Measurements from ENCODE around the gene SEC14L2.

SEC14L2 gene

DNA sequence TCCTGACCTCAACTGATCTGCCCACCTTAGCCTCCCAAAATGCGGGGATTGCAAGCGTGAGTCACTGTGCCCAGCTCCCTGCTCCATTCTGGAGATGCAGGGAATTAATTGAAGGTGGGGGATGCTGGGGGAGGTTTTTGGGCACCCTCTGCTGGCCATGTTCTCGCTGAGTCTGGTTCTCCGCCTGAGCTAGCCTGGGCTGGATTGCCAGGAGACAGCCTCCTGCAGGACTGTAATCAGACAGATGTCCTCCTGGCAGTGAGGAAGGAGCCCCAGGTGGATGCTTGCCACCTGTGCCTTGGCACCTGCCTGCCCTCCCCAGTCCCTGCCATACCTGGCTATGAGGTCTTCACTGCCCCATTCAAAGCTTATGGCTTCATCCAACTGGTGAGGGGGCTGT lies 34.1 kb downstream of the SEC14L2 start:
- no peaks in the 10 kb centered on the region for H3K4me1 ChIP-seq (ENCODE audit: control insufficient read depth, insufficient read depth, low read length)
- no peak overlapping the region for H3K9ac ChIP-seq (ENCODE audit: low read depth, low read length)
- H3K27me3 ChIP-seq (ENCODE audit: control insufficient read depth, insufficient read depth, low read length) = no peaks in the 10 kb centered on the region; the same call in 1 of the 2 replicates
- no peak overlapping the region for H3K27ac ChIP-seq (ENCODE audit: low read depth, low read length)
- H3K36me3 ChIP-seq (ENCODE audit: control insufficient read depth, insufficient read depth, low read length) = peaks cover 21% of the 10 kb centered on the region
- no peak overlapping the region for H3K4me3 ChIP-seq (ENCODE audit: low read depth, low read length)
- H3K9me3 ChIP-seq (ENCODE audit: control insufficient read depth, insufficient read depth, low read length) = peaks cover 2% of the 10 kb centered on the region; the same call in 1 of the 2 replicates

DNA sequence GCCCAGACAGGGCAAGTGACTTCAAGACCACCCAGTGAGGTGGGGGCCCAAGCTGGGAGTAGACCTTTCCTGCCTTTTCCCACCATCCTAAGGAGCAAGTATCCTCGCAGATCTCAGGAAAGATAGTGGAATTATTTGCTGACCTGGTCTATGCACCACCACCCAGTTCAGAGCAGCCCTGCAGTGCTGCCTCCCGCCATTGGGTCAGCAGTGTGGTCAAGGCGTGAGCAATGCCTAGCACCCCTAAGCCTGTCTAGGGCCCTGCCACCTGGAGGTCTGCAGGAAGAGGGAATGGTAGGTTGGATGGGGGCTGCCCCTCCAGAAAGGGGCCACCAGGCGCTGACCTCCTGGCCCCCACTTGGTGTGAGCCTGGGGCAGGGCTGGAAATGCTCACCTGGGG lies 35.3 kb downstream of the SEC14L2 start:
- Histone ChIP-seq H3K27ac (ENCODE audit: low read depth, low read length) (no peak overlapping the region), H3K9me3 (ENCODE audit: control insufficient read depth, insufficient read depth, low read length) (peaks cover 5% of the 10 kb centered on the region; the same call in 1 of the 2 replicates), H3K27me3 (ENCODE audit: control insufficient read depth, insufficient read depth, low read length) (no peaks in the 10 kb centered on the region; the same call in 1 of the 2 replicates), H3K36me3 (ENCODE audit: control insufficient read depth, insufficient read depth, low read length) (peaks cover 18% of the 10 kb centered on the region), H3K9ac (ENCODE audit: low read depth, low read length) (no peak overlapping the region), H3K4me1 (ENCODE audit: control insufficient read depth, insufficient read depth, low read length) (no peaks in the 10 kb centered on the region), H3K4me3 (ENCODE audit: low read depth, low read length) (no peak overlapping the region)

DNA sequence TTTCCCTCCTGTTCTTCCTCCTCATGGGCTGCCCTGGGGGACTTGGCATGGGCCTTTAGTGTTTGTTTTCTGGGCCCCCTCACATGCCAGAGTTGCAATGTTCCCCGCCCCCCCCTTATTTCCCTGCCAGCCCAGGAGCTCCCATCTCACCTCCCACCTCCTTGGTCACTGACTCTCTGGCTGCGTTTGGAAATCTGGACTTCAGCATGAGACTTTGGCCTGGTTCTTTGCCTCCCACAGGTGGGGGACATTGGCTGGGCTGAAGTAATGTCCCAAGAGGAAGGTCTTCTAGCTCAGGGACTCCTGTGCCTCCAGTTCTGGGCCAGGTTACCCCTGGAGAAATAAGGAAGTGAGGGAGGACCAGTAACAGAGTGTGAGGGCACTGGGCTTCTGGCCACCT lies 35.7 kb downstream of the SEC14L2 start:
- no peaks in the 10 kb centered on the region; the same call in 1 of the 2 replicates for H3K27me3 ChIP-seq (ENCODE audit: control insufficient read depth, insufficient read depth, low read length)

DNA sequence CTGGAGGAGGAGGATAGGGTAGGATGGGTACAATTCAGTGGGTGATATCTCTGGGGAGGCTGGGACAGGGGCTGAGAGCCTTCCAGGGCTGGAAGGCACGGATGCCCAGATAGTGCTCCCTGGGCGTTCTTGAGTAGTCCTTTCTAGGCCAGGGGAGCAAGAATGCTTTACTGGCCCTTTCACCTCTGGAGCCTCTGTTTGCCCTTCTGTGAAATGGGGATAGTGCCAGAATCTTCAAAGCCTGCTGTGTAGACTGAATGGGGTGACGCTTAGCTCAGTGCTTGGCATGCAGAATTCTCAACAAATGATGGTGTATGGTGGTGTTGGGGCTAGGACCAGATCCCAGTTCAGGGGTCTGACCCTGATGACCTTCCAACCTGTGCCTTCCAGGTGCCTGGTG lies 36.4 kb downstream of the SEC14L2 start:
- H3K4me1 ChIP-seq (ENCODE audit: control insufficient read depth, insufficient read depth, low read length) = no peaks in the 10 kb centered on the region
- no peak overlapping the region for H3K9ac ChIP-seq (ENCODE audit: low read depth, low read length)
- peaks cover 5% of the 10 kb centered on the region; the same call in 1 of the 2 replicates for H3K9me3 ChIP-seq (ENCODE audit: control insufficient read depth, insufficient read depth, low read length)
- H3K27ac ChIP-seq (ENCODE audit: low read depth, low read length) = no peak overlapping the region
- H3K4me3 ChIP-seq (ENCODE audit: low read depth, low read length) = no peak overlapping the region
- H3K36me3 ChIP-seq (ENCODE audit: control insufficient read depth, insufficient read depth, low read length) = peaks cover 7% of the 10 kb centered on the region; the same call in 1 of the 2 replicates
- H3K27me3 ChIP-seq (ENCODE audit: control insufficient read depth, insufficient read depth, low read length) = no peaks in the 10 kb centered on the region; the same call in 1 of the 2 replicates

More for the DNA sequence above, 35.7 kb downstream of the SEC14L2 start:
- H3K27ac ChIP-seq (ENCODE audit: low read depth, low read length) = no peak overlapping the region
- H3K4me3 ChIP-seq (ENCODE audit: low read depth, low read length) = no peak overlapping the region
- H3K9me3 ChIP-seq (ENCODE audit: control insufficient read depth, insufficient read depth, low read length) = peaks cover 5% of the 10 kb centered on the region; the same call in 1 of the 2 replicates
- peaks cover 14% of the 10 kb centered on the region; the same call in 1 of the 2 replicates for H3K36me3 ChIP-seq (ENCODE audit: control insufficient read depth, insufficient read depth, low read length)
- no peak overlapping the region for H3K9ac ChIP-seq (ENCODE audit: low read depth, low read length)
- H3K4me1 ChIP-seq (ENCODE audit: control insufficient read depth, insufficient read depth, low read length) = no peaks in the 10 kb centered on the region

DNA sequence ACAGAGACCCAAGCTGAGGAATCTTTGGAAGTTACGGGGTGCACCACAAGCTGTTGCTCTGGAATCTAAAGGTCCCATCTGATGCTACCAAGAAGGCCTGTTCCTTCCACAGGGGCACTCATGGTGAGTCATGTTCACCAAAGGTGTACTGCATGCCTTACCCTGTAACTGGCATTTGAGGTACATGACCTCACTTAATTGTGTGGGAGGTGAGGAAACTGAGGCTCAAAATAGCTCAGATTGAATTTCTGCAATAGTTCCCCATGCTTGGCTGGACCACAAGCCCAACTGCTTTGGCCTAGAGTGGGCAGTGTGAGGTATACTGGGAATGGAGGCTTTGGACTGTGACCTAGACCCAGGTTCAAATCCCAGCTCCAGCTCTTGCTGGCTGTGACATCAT lies 37.0 kb downstream of the SEC14L2 start:
- Histone ChIP-seq H3K9me3 (ENCODE audit: control insufficient read depth, insufficient read depth, low read length) (peaks cover 5% of the 10 kb centered on the region; the same call in 1 of the 2 replicates), H3K4me1 (ENCODE audit: control insufficient read depth, insufficient read depth, low read length) (no peaks in the 10 kb centered on the region), H3K9ac (ENCODE audit: low read depth, low read length) (no peak overlapping the region), H3K4me3 (ENCODE audit: low read depth, low read length) (no peak overlapping the region), H3K36me3 (ENCODE audit: control insufficient read depth, insufficient read depth, low read length) (peaks cover 2% of the 10 kb centered on the region; the same call in 1 of the 2 replicates), H3K27me3 (ENCODE audit: control insufficient read depth, insufficient read depth, low read length) (no peaks in the 10 kb centered on the region; the same call in 1 of the 2 replicates), H3K27ac (ENCODE audit: low read depth, low read length) (no peak overlapping the region)

DNA sequence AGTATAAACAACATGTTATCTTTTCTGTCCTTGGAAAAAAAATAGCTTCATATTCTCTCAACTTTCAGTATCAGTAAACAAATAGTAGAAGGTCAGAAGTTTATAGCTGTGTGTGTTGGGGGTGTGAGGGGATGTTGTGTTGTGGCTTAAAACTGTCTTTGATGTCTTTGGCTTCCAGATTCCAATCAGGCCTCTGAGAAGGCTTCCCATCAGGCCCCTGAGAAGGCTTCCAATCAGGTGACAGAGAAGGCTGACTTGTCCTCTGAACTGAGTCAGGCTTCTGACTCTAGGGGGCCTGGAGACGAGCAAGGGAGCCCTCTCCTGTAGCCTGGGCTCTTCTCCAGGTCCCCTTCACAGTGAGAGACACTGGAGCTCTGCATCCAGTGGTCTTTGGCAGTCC lies 38.0 kb downstream of the SEC14L2 start:
- Histone ChIP-seq H3K4me1 (ENCODE audit: control insufficient read depth, insufficient read depth, low read length) (no peaks in the 10 kb centered on the region), H3K27ac (ENCODE audit: low read depth, low read length) (no peak overlapping the region), H3K9ac (ENCODE audit: low read depth, low read length) (no peak overlapping the region), H3K36me3 (ENCODE audit: control insufficient read depth, insufficient read depth, low read length) (no peaks in the 10 kb centered on the region), H3K27me3 (ENCODE audit: control insufficient read depth, insufficient read depth, low read length) (no peaks in the 10 kb centered on the region; the same call in 1 of the 2 replicates), H3K4me3 (ENCODE audit: low read depth, low read length) (no peak overlapping the region), H3K9me3 (ENCODE audit: control insufficient read depth, insufficient read depth, low read length) (peaks cover 5% of the 10 kb centered on the region; the same call in 1 of the 2 replicates)

DNA sequence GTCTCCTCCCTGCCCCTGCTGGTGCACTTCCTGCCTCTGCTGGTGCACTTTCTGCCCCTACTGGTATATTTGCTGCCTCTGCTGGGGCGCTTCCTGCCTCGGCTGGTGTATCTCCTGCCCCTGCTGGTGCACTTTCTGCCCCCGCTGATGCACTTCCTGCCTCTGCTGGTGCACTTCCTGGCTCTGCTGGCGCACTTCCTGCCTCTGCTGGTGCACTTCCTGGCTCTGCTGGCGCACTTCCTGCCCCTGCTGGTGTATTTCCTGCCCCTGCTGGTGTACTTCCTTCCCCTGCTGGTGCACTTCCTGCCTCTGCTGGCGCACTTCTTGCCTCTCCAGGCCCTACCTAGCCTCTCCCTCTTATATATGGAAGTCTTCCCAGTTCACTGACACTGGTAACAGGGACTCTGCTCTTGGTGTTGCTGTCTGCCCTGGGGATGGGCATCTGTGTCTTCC lies 38.9 kb downstream of the SEC14L2 start:
- H3K27ac ChIP-seq (ENCODE audit: low read depth, low read length) = no peak overlapping the region
- H3K36me3 ChIP-seq (ENCODE audit: control insufficient read depth, insufficient read depth, low read length) = no peaks in the 10 kb centered on the region
- no peak overlapping the region for H3K9ac ChIP-seq (ENCODE audit: low read depth, low read length)
- no peak overlapping the region for H3K4me3 ChIP-seq (ENCODE audit: low read depth, low read length)
- no peaks in the 10 kb centered on the region for H3K4me1 ChIP-seq (ENCODE audit: control insufficient read depth, insufficient read depth, low read length)
- no peaks in the 10 kb centered on the region; the same call in 1 of the 2 replicates for H3K27me3 ChIP-seq (ENCODE audit: control insufficient read depth, insufficient read depth, low read length)
- peaks cover 5% of the 10 kb centered on the region; the same call in 1 of the 2 replicates for H3K9me3 ChIP-seq (ENCODE audit: control insufficient read depth, insufficient read depth, low read length)

DNA sequence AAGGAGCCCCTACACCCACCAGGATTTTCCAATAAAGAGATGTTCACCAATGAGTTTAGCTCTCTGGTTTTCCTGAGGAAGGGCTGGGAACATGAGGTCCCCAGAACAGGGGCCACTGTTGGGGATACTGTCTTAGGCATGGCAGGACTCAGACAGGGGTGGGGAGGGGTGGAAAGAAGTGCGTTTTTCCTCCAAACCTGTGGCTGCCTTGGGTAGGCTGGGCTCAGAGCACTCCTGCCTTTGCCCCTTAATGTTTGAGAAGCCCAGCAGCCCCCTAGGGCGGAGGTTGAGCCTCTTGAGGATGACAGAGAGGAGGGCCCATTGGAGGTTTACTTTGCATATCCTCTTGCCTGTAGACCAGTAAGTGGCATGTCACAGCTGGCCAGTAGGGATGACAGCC lies 39.4 kb downstream of the SEC14L2 start:
- no peaks in the 10 kb centered on the region for H3K36me3 ChIP-seq (ENCODE audit: control insufficient read depth, insufficient read depth, low read length)
- no peaks in the 10 kb centered on the region; the same call in 1 of the 2 replicates for H3K27me3 ChIP-seq (ENCODE audit: control insufficient read depth, insufficient read depth, low read length)
- no peaks in the 10 kb centered on the region for H3K4me1 ChIP-seq (ENCODE audit: control insufficient read depth, insufficient read depth, low read length)
- no peak overlapping the region for H3K9ac ChIP-seq (ENCODE audit: low read depth, low read length)
- H3K4me3 ChIP-seq (ENCODE audit: low read depth, low read length) = no peak overlapping the region
- H3K27ac ChIP-seq (ENCODE audit: low read depth, low read length) = no peak overlapping the region
- peaks cover 5% of the 10 kb centered on the region; the same call in 1 of the 2 replicates for H3K9me3 ChIP-seq (ENCODE audit: control insufficient read depth, insufficient read depth, low read length)

DNA sequence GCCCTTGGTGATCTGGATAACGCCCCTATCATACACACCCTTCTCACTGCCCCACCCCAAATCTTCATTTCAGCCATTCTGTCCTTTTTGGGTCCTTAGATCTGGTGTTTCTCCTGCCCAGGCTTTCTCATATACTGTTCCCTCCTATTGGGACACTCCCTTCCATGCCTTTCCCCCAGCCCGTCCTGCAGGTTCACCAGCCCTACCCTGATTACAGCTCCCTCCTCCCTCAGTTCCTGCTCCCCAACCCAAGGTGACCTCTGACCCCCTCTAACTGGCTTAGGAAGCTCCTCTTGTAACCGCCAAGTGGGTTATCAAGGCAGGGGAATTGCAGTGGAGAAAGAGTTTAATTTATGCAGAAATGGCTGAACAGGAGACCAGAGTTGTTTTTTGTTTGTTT lies 41.7 kb downstream of the SEC14L2 start:
- Histone ChIP-seq H3K4me1 (ENCODE audit: control insufficient read depth, insufficient read depth, low read length) (no peaks in the 10 kb centered on the region), H3K27me3 (ENCODE audit: control insufficient read depth, insufficient read depth, low read length) (no peaks in the 10 kb centered on the region; the same call in 1 of the 2 replicates), H3K9me3 (ENCODE audit: control insufficient read depth, insufficient read depth, low read length) (peaks cover 5% of the 10 kb centered on the region; the same call in 1 of the 2 replicates), H3K9ac (ENCODE audit: low read depth, low read length) (no peak overlapping the region), H3K36me3 (ENCODE audit: control insufficient read depth, insufficient read depth, low read length) (no peaks in the 10 kb centered on the region), H3K4me3 (ENCODE audit: low read depth, low read length) (no peak overlapping the region), H3K27ac (ENCODE audit: low read depth, low read length) (no peak overlapping the region)

DNA sequence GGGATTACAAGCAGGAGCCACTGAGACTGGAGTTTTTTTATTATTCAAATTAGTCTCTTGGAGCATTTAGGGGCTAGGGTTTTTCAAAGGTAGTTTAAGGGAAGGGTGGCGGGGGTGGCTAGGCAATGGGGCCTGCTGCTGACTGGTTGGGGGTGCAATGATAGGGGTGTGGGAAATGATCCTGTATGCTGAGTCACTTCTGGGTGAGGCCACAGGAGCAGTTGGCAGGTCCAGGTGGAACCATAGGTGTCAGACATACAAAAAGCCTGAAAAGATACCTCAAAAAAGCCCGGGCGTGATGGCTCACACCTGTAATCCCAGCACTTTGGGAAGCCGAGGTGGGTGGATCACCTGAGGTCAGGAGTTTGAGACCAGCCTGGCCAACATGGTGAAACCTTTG lies 42.4 kb downstream of the SEC14L2 start:
- H3K36me3 ChIP-seq (ENCODE audit: control insufficient read depth, insufficient read depth, low read length) = no peaks in the 10 kb centered on the region
- H3K4me3 ChIP-seq (ENCODE audit: low read depth, low read length) = no peak overlapping the region
- no peak overlapping the region for H3K27ac ChIP-seq (ENCODE audit: low read depth, low read length)
- H3K4me1 ChIP-seq (ENCODE audit: control insufficient read depth, insufficient read depth, low read length) = no peaks in the 10 kb centered on the region
- H3K9me3 ChIP-seq (ENCODE audit: control insufficient read depth, insufficient read depth, low read length) = peaks cover 5% of the 10 kb centered on the region; the same call in 1 of the 2 replicates
- H3K27me3 ChIP-seq (ENCODE audit: control insufficient read depth, insufficient read depth, low read length) = no peaks in the 10 kb centered on the region
- H3K9ac ChIP-seq (ENCODE audit: low read depth, low read length) = no peak overlapping the region

DNA sequence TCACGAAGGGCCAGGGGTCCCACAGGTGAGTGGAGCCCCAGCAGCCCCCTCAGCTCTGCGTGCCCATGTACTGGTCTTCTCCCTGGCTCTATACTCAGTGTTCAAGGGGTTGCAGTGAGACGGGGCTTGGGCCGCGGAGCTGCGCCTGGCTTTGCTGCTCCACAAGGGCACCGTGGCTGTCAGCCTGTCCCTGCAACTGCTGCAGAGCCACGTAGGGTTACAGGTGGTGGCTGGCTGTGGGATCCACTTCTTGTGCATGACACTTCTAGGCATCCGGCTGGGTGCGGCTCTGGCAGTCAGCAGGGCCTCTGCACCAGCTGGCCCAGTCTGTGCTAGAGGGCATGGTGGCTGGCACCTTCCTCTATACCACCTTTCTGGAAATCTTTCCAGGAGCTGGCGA lies 43.0 kb downstream of the SEC14L2 start:
- Histone ChIP-seq H3K9ac (ENCODE audit: low read depth, low read length) (no peak overlapping the region), H3K9me3 (ENCODE audit: control insufficient read depth, insufficient read depth, low read length) (peaks cover 5% of the 10 kb centered on the region; the same call in 1 of the 2 replicates), H3K27ac (ENCODE audit: low read depth, low read length) (no peak overlapping the region), H3K36me3 (ENCODE audit: control insufficient read depth, insufficient read depth, low read length) (no peaks in the 10 kb centered on the region), H3K4me1 (ENCODE audit: control insufficient read depth, insufficient read depth, low read length) (peaks cover 2% of the 10 kb centered on the region; the same call in 1 of the 2 replicates), H3K4me3 (ENCODE audit: low read depth, low read length) (no peak overlapping the region), H3K27me3 (ENCODE audit: control insufficient read depth, insufficient read depth, low read length) (no peaks in the 10 kb centered on the region)

All from HUES48 (cell line).